Neural progenitor cell (in vitro differentiated cells): ENCODE data around the gene KMT2E. TPM values are rescaled to one million over a fixed set of nuclear protein-coding genes. Genes with fewer than 3 reads are reported as not detected.

Source experiments
- DNase-seq: peaks from one replicate; pipeline ENCODE4 v3.0.0-alpha.2; 2016; ENCODE audit warnings: low spot score
- H2AFZ ChIP-seq: fragments of 200-600 bp; sonication (generic); replicated peaks from 2 replicates; pipeline ENCODE4 v1.6.1; 2016; ENCODE audit warnings: antibody characterized with exemption
- H3F3A ChIP-seq: fragments of 200-600 bp; sonication (generic); 2 replicates; pipeline ENCODE4 v1.6.1; 2016; ENCODE audit warnings: antibody characterized with exemption, low read depth
- H3K27ac ChIP-seq: fragments of 200-600 bp; sonication (generic); 2 replicates; pipeline ENCODE4 v1.5.1; 2016; ENCODE audit warnings: mild to moderate bottlenecking
- H3K27me3 ChIP-seq: fragments of 200-600 bp; sonication (generic); 2 replicates; pipeline ENCODE4 v1.6.1; 2016; ENCODE audit warnings: mild to moderate bottlenecking, moderate library complexity
- H3K36me3 ChIP-seq: fragments of 200-600 bp; sonication (generic); 2 replicates; pipeline ENCODE4 v1.5.1; 2016
- H3K4me1 ChIP-seq: fragments of 200-600 bp; sonication (generic); 2 replicates; pipeline ENCODE4 v1.6.1; 2016; ENCODE audit warnings: mixed run types
- H3K4me2 ChIP-seq: fragments of 200-600 bp; sonication (generic); 2 replicates; pipeline ENCODE4 v1.6.1; 2016
- H3K4me3 ChIP-seq: fragments of 200-600 bp; sonication (generic); 2 replicates; pipeline ENCODE4 v1.5.1; 2016
- H3K79me2 ChIP-seq: fragments of 200-600 bp; sonication (generic); 2 replicates; pipeline ENCODE4 v1.6.1; 2016; ENCODE audit warnings: low read depth
- H3K9ac ChIP-seq: fragments of 200-600 bp; sonication (generic); 2 replicates; pipeline ENCODE4 v1.6.1; 2016
- H3K9me3 ChIP-seq: fragments of 200-600 bp; sonication (generic); 2 replicates; pipeline ENCODE4 v1.5.1; 2016; ENCODE audit warnings: low read depth
- H4K20me1 ChIP-seq: fragments of 200-600 bp; sonication (generic); 2 replicates; pipeline ENCODE4 v1.6.1; 2016; ENCODE audit warnings: low read depth
- H3K27ac Mint-ChIP-seq: 3 replicates; pipeline ENCODE4 v1.8.0; 2021; ENCODE audit warnings: mixed read lengths
- H3K27me3 Mint-ChIP-seq: 2 replicates; pipeline ENCODE4 v1.8.0; 2022; ENCODE audit warnings: low read depth, mild to moderate bottlenecking, inconsistent platforms, moderate library complexity, mixed read lengths; ENCODE audit not compliant: insufficient read depth
- H3K36me3 Mint-ChIP-seq: 3 replicates; pipeline ENCODE4 v1.8.0; 2021; ENCODE audit warnings: mixed read lengths
- H3K4me1 Mint-ChIP-seq: 3 replicates; pipeline ENCODE4 v1.8.0; 2021; ENCODE audit warnings: mixed read lengths
- H3K4me3 Mint-ChIP-seq: 3 replicates; pipeline ENCODE4 v1.8.0; 2021; ENCODE audit warnings: mild to moderate bottlenecking, moderate library complexity, mixed read lengths
- H3K9me3 Mint-ChIP-seq: 3 replicates; pipeline ENCODE4 v1.8.0; 2020; ENCODE audit warnings: mixed read lengths
- CTCF ChIP-seq: fragments of 200-600 bp; sonication (generic); IDR thresholded peaks from 2 replicates; pipeline ENCODE4 v1.5.1; 2017; ENCODE audit warnings: antibody characterized with exemption, mild to moderate bottlenecking
- EZH2 ChIP-seq: fragments of 200-600 bp; sonication (generic); IDR thresholded peaks from 2 replicates; pipeline ENCODE4 v1.6.1; 2017; ENCODE audit warnings: antibody characterized with exemption, mild to moderate bottlenecking, moderate library complexity
- EZH2phosphoT487 ChIP-seq: fragments of 200-600 bp; sonication (generic); IDR thresholded peaks from 2 replicates; pipeline ENCODE4 v1.6.1; 2017; ENCODE audit warnings: antibody characterized with exemption
- total RNA-seq: library from RNA; depleted of rRNA; stranded (reverse); fragments of >200 nt; gene quantifications from 2 replicates; pipeline ENCODE4 v1.2.3, GENCODE V29; 2015; ENCODE audit warnings: low replicate concordance

The KMT2E gene
- total RNA-seq, 1 donor from 2014 or later: 124 TPM

GRCh38 chr7:105019269-105019668, 5.3 kb downstream of the KMT2E start:
- no peak overlapping the region for H3K9ac ChIP-seq
- no peak overlapping the region for H2AFZ ChIP-seq
- Mint-ChIP-seq H3K4me3 (peak overlapping the region; percentile 63), H3K27me3 (peaks cover 5% of the 10 kb centered on the region), H3K4me1 (peaks cover 35% of the 10 kb centered on the region), H3K27ac (no peak overlapping the region), H3K36me3 (peaks cover 37% of the 10 kb centered on the region), H3K9me3 (peaks cover 11% of the 10 kb centered on the region)
- no peak for TF ChIP-seq EZH2
- no peak for TF ChIP-seq CTCF
- TF ChIP-seq EZH2phosphoT487: no peak
- no peak overlapping the region for H3K4me3 ChIP-seq
- peaks cover 9% of the 10 kb centered on the region for H3K36me3 ChIP-seq
- no peak overlapping the region for H3K27ac ChIP-seq
- peaks cover 4% of the 10 kb centered on the region for H3K9me3 ChIP-seq
- peaks cover 41% of the 10 kb centered on the region for H3K4me1 ChIP-seq
- peaks cover 86% of the 10 kb centered on the region for H4K20me1 ChIP-seq
- H3K27me3 ChIP-seq: no peaks in the 10 kb centered on the region
- DNase-seq: no peak
- peaks cover 100% of the 10 kb centered on the region for H3K79me2 ChIP-seq
- H3F3A ChIP-seq: peaks cover 20% of the 10 kb centered on the region
- no peak overlapping the region for H3K4me2 ChIP-seq

- TF ChIP-seq EZH2phosphoT487 (no peak), CTCF (no peak)
- Mint-ChIP-seq H3K27me3 (no peaks in the 10 kb centered on the region), H3K4me1 (peaks cover 40% of the 10 kb centered on the region), H3K27ac (no peak overlapping the region), H3K9me3 (peaks cover 9% of the 10 kb centered on the region), H3K36me3 (peaks cover 34% of the 10 kb centered on the region), H3K4me3 (peak overlapping the region; percentile 17)
- no peak for DNase-seq
- no peaks in the 10 kb centered on the region for H3K27me3 ChIP-seq
- H2AFZ ChIP-seq: no peak overlapping the region
- no peak overlapping the region for H3K9ac ChIP-seq
- H3K36me3 ChIP-seq: peaks cover 9% of the 10 kb centered on the region
- no peak overlapping the region for H3K27ac ChIP-seq
- peaks cover 46% of the 10 kb centered on the region for H3K4me1 ChIP-seq
- H4K20me1 ChIP-seq: peaks cover 100% of the 10 kb centered on the region
- H3K4me2 ChIP-seq: peak overlapping the region; percentile 24
- peaks cover 9% of the 10 kb centered on the region for H3F3A ChIP-seq
- no peak overlapping the region for H3K4me3 ChIP-seq
- peaks cover 100% of the 10 kb centered on the region for H3K79me2 ChIP-seq
- H3K9me3 ChIP-seq: peaks cover 4% of the 10 kb centered on the region
These were observed 6.9 kb downstream of the KMT2E start for GRCh38 chr7:105020926-105021325.

- no peak overlapping the region for H2AFZ ChIP-seq
- H3K9ac ChIP-seq: no peak overlapping the region
- DNase-seq: no peak
- Mint-ChIP-seq H3K4me1 (peaks cover 44% of the 10 kb centered on the region), H3K4me3 (no peak overlapping the region), H3K27ac (no peak overlapping the region), H3K9me3 (peaks cover 9% of the 10 kb centered on the region), H3K27me3 (no peaks in the 10 kb centered on the region), H3K36me3 (peaks cover 34% of the 10 kb centered on the region)
- H3K27me3 ChIP-seq: no peaks in the 10 kb centered on the region
- peaks cover 46% of the 10 kb centered on the region for H3K4me1 ChIP-seq
- peaks cover 9% of the 10 kb centered on the region for H3F3A ChIP-seq
- H3K36me3 ChIP-seq: peaks cover 9% of the 10 kb centered on the region
- H3K79me2 ChIP-seq: peaks cover 100% of the 10 kb centered on the region
- peaks cover 100% of the 10 kb centered on the region for H4K20me1 ChIP-seq
- peaks cover 4% of the 10 kb centered on the region for H3K9me3 ChIP-seq
- TF ChIP-seq CTCF (no peak), EZH2 (no peak), EZH2phosphoT487 (no peak)
- no peak overlapping the region for H3K27ac ChIP-seq
- peak overlapping the region; percentile 24 for H3K4me2 ChIP-seq
- H3K4me3 ChIP-seq: no peak overlapping the region
These were observed 7.3 kb downstream of the KMT2E start for GRCh38 chr7:105021352-105021751.
